ENCODE data around the gene KIF6.

KIF6 gene

DNA sequence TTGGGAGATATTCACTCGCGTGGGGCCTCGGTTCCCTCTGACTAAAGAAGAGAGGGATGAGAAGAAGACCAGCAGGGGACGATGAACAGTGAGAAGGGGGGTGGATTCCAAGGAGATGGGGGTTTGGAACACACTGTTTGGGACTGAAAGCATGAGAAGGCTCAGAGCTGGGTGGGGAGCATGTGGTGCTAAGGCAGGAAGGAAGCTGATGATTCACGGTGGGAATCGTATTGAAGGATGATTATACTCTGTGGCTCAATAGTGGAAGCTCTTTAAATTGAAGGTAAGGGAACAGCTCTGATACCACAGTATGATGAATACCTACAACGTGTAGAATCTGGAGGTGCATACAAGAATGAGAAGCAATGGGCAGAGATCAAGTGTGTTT, 285.2 kb downstream of the KIF6 start:
- no peak overlapping the region for H2AFZ ChIP-seq (ENCODE audit: low read length)
- no peaks in the 10 kb centered on the region for H3K4me1 ChIP-seq (ENCODE audit: insufficient read depth, low read length, severe bottlenecking)

DNA sequence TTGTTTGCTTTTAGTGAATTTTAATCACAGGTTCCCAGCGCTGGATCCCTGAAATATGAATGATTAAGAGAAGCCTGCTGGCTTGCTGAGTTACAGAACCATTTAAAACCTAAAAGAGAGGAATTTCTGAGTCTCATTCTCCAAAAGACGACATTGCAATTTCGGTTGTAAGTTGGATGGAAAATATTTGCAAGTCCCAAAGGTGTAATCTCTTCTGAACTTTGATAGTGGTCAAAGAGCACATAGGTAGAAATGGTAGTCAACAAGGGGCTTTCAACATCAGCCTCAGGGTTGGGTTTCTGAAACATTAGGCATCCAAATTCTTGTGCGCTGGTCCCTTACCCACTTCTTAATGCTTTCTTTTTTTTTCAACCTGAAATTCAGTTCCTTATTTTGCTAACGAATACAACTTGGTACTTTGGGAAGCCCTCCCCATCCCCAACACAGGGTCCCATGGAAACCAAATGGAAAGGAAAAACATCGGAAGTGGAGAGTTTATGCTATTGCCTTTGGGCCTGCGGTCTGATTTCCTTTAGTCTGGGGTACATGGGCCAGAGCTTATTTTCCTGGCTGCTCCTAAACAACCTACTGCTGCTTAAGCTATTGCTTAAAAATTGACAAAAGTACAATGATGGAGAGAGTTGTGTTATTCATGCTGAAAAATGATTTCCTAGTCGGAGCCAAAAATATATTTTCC, 285.7 kb downstream of the KIF6 start:
- Histone ChIP-seq H3K36me3 (ENCODE audit: insufficient read depth, low read length) (no peaks in the 10 kb centered on the region; the same call in 1 of the 2 replicates), H3K9me3 (ENCODE audit: low read length) (no peaks in the 10 kb centered on the region), H3K79me2 (ENCODE audit: insufficient read depth, low read length) (no peaks in the 10 kb centered on the region), H3K4me2 (ENCODE audit: low read length) (no peak overlapping the region), H3K27ac (ENCODE audit: low read depth, low read length, poor library complexity, severe bottlenecking) (no peak overlapping the region), H3K9me2 (ENCODE audit: low read depth, low read length) (no peaks in the 10 kb centered on the region), H4K20me1 (ENCODE audit: insufficient read depth, low read length) (no peaks in the 10 kb centered on the region), H2AFZ (ENCODE audit: low read length) (no peak overlapping the region), H3F3A (ENCODE audit: insufficient read depth, low read length) (no peaks in the 10 kb centered on the region), H3K4me3 (ENCODE audit: low read depth, low read length, poor library complexity, severe bottlenecking) (no peak overlapping the region), H3K27me3 (ENCODE audit: insufficient read depth, low read length) (no peaks in the 10 kb centered on the region), H3K9ac (ENCODE audit: low read length) (no peak overlapping the region), H3K4me1 (ENCODE audit: insufficient read depth, low read length, severe bottlenecking) (no peaks in the 10 kb centered on the region)
- no peak for TF ChIP-seq EZH2 (IDR thresholded peaks at IDR 0.05; ENCODE audit: borderline replicate concordance, low read length)
- no peak for TF ChIP-seq CTCF (IDR thresholded peaks at IDR 0.05; ENCODE audit: low read length)

More for the DNA sequence above, 285.2 kb downstream of the KIF6 start:
- Histone ChIP-seq H3K9me2 (ENCODE audit: low read depth, low read length) (no peaks in the 10 kb centered on the region), H3K4me3 (ENCODE audit: low read depth, low read length, poor library complexity, severe bottlenecking) (no peak overlapping the region), H3K79me2 (ENCODE audit: insufficient read depth, low read length) (no peaks in the 10 kb centered on the region), H3K4me2 (ENCODE audit: low read length) (no peak overlapping the region), H3K9me3 (ENCODE audit: low read length) (no peaks in the 10 kb centered on the region), H3K27me3 (ENCODE audit: insufficient read depth, low read length) (no peaks in the 10 kb centered on the region), H3F3A (ENCODE audit: insufficient read depth, low read length) (no peaks in the 10 kb centered on the region), H4K20me1 (ENCODE audit: insufficient read depth, low read length) (no peaks in the 10 kb centered on the region), H3K27ac (ENCODE audit: low read depth, low read length, poor library complexity, severe bottlenecking) (no peak overlapping the region), H3K9ac (ENCODE audit: low read length) (no peak overlapping the region), H3K36me3 (ENCODE audit: insufficient read depth, low read length) (no peaks in the 10 kb centered on the region; the same call in 1 of the 2 replicates)
- TF ChIP-seq CTCF (IDR thresholded peaks at IDR 0.05; ENCODE audit: low read length) (no peak), EZH2 (IDR thresholded peaks at IDR 0.05; ENCODE audit: borderline replicate concordance, low read length) (no peak)

GRCh38 chr6:39433630-39434029, 291.6 kb downstream of the KIF6 start:
- Histone ChIP-seq H3K9me2 (ENCODE audit: low read depth, low read length) (no peaks in the 10 kb centered on the region), H3K4me1 (ENCODE audit: insufficient read depth, low read length, severe bottlenecking) (no peaks in the 10 kb centered on the region), H3K9ac (ENCODE audit: low read length) (no peak overlapping the region), H3K27ac (ENCODE audit: low read depth, low read length, poor library complexity, severe bottlenecking) (no peak overlapping the region), H3K4me3 (ENCODE audit: low read depth, low read length, poor library complexity, severe bottlenecking) (no peak overlapping the region), H3K79me2 (ENCODE audit: insufficient read depth, low read length) (no peaks in the 10 kb centered on the region), H4K20me1 (ENCODE audit: insufficient read depth, low read length) (no peaks in the 10 kb centered on the region), H3K36me3 (ENCODE audit: insufficient read depth, low read length) (no peaks in the 10 kb centered on the region; the same call in 1 of the 2 replicates), H3K9me3 (ENCODE audit: low read length) (no peaks in the 10 kb centered on the region), H3F3A (ENCODE audit: insufficient read depth, low read length) (no peaks in the 10 kb centered on the region), H2AFZ (ENCODE audit: low read length) (no peak overlapping the region), H3K27me3 (ENCODE audit: insufficient read depth, low read length) (no peaks in the 10 kb centered on the region), H3K4me2 (ENCODE audit: low read length) (no peak overlapping the region)
- no peak for TF ChIP-seq EZH2 (IDR thresholded peaks at IDR 0.05; ENCODE audit: borderline replicate concordance, low read length)
- TF ChIP-seq CTCF (IDR thresholded peaks at IDR 0.05; ENCODE audit: low read length), result no peak

Data from OCI-LY1 (cell line).